ENCODE results near the gene GALNS. TPM values are rescaled to one million over a fixed set of nuclear protein-coding genes. Genes with fewer than 3 reads are reported as not detected.

The GALNS gene
- total RNA-seq, 4 donors from 2014 or later, result 45.7 to 101 (median 75.6) TPM

GRCh38 chr16:88866151-88866920 lies 9.6 kb upstream of the GALNS start, which contains the start of gene PABPN1L:
Gene PABPN1L (minus strand): TSS chr16:88866660. CDS start chr16:88866606, 54 bp downstream.
- WGBS, 2 donors (ENCODE audit: low coverage in 1 of 2), result 67% methylated on average over 20 of the region's 20 CpGs; no CpG with 5 or more reads in 1 of the 2 donors
- Histone ChIP-seq H3K4me1 (peaks cover 0 to 4% (median 0%) of the 10 kb centered on the region in 4 donors), H3K27me3 (peaks cover 38% of the 10 kb centered on the region), H3K27ac (no peak within 1 kb of the TSS), H3K36me3 (peaks cover 0 to 2% (median 0%) of the 10 kb centered on the region in 4 donors), H3K9me3 (no peaks in the 10 kb centered on the region), H3K4me3 (no peak within 1 kb of the TSS)
- intact Hi-C loops (cut with DNase I; ENCODE audit: low total_unique reads) (no loop called here), in situ Hi-C loops (cut with MboI; ENCODE audit: low pct_ligation_motif_present in 1 of 4, low pct_unique_long_range_greater_than_20kb in 1 of 4, low sequenced_read_pairs in 3 of 4) (no loop called here)
- no peak for DNase-seq
- TF ChIP-seq CTCF (IDR thresholded peaks at IDR 0.05), result no peak
- TF ChIP-seq EP300 (IDR thresholded peaks at IDR 0.05; ENCODE audit: low read depth), result no peak
- TF ChIP-seq POLR2AphosphoS5 (IDR thresholded peaks at IDR 0.05), result no peak
- TF ChIP-seq POLR2A (IDR thresholded peaks at IDR 0.05), result no peak

GRCh38 chr16:88865742-88866141 lies 9.0 kb upstream of the GALNS start:
- DNase-seq, result no peak
- no peaks in the 10 kb centered on the region for H3K4me1 ChIP-seq
- peaks cover 0 to 8% (median 0%) of the 10 kb centered on the region in 4 donors for H3K36me3 ChIP-seq
- H3K27ac ChIP-seq, result no peak overlapping the region
- TF ChIP-seq POLR2A (IDR thresholded peaks at IDR 0.05) (no peak), EP300 (IDR thresholded peaks at IDR 0.05; ENCODE audit: low read depth) (no peak), POLR2AphosphoS5 (IDR thresholded peaks at IDR 0.05) (no peak), CTCF (IDR thresholded peaks at IDR 0.05) (no peak)
- WGBS, 2 donors (ENCODE audit: low coverage in 1 of 2), result 90% methylated on average over 12 of the region's 15 CpGs; no CpG with 5 or more reads in 1 of the 2 donors
- H3K9me3 ChIP-seq, result no peaks in the 10 kb centered on the region
- peaks cover 32% of the 10 kb centered on the region for H3K27me3 ChIP-seq
- H3K4me3 ChIP-seq, result no peak overlapping the region
- in situ Hi-C loops (cut with MboI; ENCODE audit: low pct_ligation_motif_present in 1 of 4, low pct_unique_long_range_greater_than_20kb in 1 of 4, low sequenced_read_pairs in 3 of 4), result no loop called here
- intact Hi-C loops (cut with DNase I; ENCODE audit: low total_unique reads), result no loop called here

GRCh38 chr16:88865310-88865709 lies 8.6 kb upstream of the GALNS start:
- H3K4me1 ChIP-seq, result no peaks in the 10 kb centered on the region
- peaks cover 28% of the 10 kb centered on the region for H3K27me3 ChIP-seq
- WGBS, 2 donors (ENCODE audit: low coverage in 1 of 2), result 56% methylated on average over 9 of the region's 14 CpGs; no CpG with 5 or more reads in 1 of the 2 donors
- in situ Hi-C loops (cut with MboI; ENCODE audit: low pct_ligation_motif_present in 1 of 4, low pct_unique_long_range_greater_than_20kb in 1 of 4, low sequenced_read_pairs in 3 of 4) (no loop called here), intact Hi-C loops (cut with DNase I; ENCODE audit: low total_unique reads) (no loop called here)
- H3K27ac ChIP-seq, result no peak overlapping the region
- TF ChIP-seq CTCF (IDR thresholded peaks at IDR 0.05) (no peak), EP300 (IDR thresholded peaks at IDR 0.05; ENCODE audit: low read depth) (no peak), POLR2AphosphoS5 (IDR thresholded peaks at IDR 0.05) (no peak), POLR2A (IDR thresholded peaks at IDR 0.05) (no peak)
- H3K9me3 ChIP-seq, result no peaks in the 10 kb centered on the region
- H3K36me3 ChIP-seq, result peaks cover 0 to 12% (median 0%) of the 10 kb centered on the region in 4 donors
- no peak for DNase-seq
- no peak overlapping the region for H3K4me3 ChIP-seq

DNA sequence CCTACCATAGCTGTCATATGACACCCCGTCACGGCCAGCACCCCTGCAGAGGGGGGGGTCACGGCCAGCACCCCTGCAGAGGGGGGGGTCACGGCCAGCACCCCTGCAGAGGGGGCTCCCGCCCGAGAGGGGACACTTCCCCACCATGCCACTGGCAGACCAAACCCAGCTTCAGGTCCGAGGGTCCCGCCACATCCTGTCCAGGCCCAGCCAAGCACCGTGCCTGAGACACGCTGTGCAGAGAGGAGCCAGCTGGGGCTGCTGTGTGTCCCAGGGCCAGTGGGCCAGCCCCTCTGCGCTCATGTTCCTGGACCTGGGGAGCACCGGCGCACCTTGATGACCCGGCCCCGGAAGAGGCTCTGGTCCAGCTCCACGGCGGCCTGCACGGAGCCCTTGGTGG lies 7.8 kb upstream of the GALNS start:
- intact Hi-C loops (cut with DNase I; ENCODE audit: low total_unique reads) (no loop called here), in situ Hi-C loops (cut with MboI; ENCODE audit: low pct_ligation_motif_present in 1 of 4, low pct_unique_long_range_greater_than_20kb in 1 of 4, low sequenced_read_pairs in 3 of 4) (no loop called here)
- Histone ChIP-seq H3K4me1 (no peaks in the 10 kb centered on the region), H3K27me3 (peaks cover 20% of the 10 kb centered on the region), H3K9me3 (no peaks in the 10 kb centered on the region), H3K4me3 (no peak overlapping the region), H3K27ac (no peak overlapping the region), H3K36me3 (peaks cover 0 to 14% (median under 1%) of the 10 kb centered on the region in 4 donors)
- TF ChIP-seq POLR2A (IDR thresholded peaks at IDR 0.05) (no peak), EP300 (IDR thresholded peaks at IDR 0.05; ENCODE audit: low read depth) (no peak), POLR2AphosphoS5 (IDR thresholded peaks at IDR 0.05) (no peak), CTCF (IDR thresholded peaks at IDR 0.05) (no peak)
- 77% methylated on average over 12 of the region's 18 CpGs; no CpG with 5 or more reads in 1 of the 2 donors for WGBS, 2 donors (ENCODE audit: low coverage in 1 of 2)
- no peak for DNase-seq
